Stimulated activated CD8-positive, alpha-beta memory T cell treated with anti-CD3 and anti-CD28 coated beads, Interleukin-15, amount 100 ng/mL, for 4 hours (primary cell): ENCODE results near the gene TDRD9.
"Not testable (repeated sequence)": the region's sequence is repeated elsewhere in the genome, so short reads cannot be mapped to it uniquely, and the experiment has no call there.

Source experiments
- DNase-seq, 2 donors: peaks; one replicate each; pipeline ENCODE4 v3.0.0-alpha.2; 2020; ENCODE audit warnings: low read depth in 2 of 2

TDRD9 gene

DNA sequence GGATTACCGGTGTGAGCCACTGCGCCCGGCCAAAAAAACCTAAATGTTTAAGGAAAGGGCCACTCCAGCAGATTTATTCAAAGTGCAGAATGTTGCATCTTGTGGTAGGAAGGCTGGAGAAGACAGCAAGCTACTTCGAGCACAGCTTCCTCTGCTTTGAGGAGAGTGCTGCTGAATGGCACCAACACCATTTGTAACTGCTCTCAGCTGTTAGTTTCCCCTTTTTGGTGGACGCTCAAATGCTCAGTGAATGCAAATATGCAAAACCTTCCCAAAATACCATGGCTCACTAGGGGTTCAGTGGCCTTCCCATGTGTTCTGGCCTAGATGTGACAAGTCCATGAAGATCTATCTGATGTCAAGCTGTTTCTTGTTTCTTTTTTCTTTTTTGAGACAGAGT lies 2.9 kb upstream of the TDRD9 start:
- no peak for DNase-seq

DNA sequence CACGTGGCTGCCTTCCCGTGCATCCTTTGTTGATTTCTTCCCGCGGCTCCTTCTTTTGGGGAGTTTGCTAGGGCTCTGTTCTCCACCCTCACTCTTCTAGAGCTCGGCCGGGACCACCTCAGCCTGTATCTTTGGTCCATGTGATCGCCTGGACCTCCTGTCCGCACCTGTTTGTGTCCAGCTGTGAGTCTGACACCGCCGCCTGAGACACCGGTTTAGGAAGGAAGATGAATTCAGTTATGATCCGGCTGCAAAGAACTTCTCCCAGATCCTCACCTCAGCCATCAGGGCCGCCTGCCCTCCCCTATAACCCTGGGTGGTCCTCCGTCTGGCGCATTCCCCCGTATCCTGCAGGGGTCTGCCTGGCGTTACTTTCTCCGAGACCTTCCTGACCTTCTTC lies 690 bp upstream of the TDRD9 start:
- DNase-seq, result no peak

DNA sequence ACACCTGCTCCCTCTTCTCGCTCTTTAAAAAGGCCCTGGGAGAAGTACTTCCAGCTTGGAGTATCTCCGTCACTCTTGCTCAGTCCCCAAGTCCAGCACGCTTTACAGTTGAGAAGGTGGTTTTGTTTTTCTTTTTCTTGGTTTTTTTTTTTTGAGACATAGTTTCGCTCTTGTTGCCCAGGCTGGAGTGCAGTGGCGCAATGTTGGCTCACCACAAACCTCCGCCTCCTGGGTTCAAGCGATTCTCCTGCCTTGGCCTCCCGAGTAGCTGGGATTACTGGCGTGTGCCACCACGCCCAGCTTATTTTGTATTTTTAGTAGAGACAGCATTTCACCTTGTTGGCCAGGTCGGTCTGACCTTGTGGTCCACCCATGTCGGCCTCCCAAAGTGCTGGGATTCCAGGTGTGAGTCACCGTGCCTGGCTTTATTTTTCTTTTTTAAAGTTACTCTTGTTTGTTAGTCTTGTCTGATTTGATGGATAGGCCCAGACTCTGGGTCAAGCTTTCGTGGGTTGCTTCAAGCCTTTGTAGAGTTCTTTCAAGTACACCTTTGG lies 1.9 kb downstream of the TDRD9 start:
- no peak for DNase-seq

DNA sequence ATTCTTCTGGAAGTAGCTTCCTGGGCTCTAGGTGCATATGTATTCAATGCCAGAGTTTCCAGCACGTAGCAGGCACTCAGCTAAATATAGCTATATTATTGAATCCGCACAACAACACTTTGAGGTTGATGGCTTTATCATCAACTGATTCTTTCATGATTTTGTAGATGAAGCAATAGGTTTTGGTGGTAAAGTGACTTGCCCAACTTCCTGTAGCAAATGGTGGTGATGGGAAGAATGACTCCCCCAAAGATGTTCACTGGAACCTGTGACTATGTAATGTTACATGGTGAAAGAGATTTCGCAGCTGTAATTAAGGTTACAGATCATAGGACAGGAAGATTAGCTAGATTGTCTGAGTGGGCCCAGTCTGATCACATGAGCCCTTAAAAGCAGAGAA lies 3.2 kb downstream of the TDRD9 start:
- DNase-seq, result no peak

DNA sequence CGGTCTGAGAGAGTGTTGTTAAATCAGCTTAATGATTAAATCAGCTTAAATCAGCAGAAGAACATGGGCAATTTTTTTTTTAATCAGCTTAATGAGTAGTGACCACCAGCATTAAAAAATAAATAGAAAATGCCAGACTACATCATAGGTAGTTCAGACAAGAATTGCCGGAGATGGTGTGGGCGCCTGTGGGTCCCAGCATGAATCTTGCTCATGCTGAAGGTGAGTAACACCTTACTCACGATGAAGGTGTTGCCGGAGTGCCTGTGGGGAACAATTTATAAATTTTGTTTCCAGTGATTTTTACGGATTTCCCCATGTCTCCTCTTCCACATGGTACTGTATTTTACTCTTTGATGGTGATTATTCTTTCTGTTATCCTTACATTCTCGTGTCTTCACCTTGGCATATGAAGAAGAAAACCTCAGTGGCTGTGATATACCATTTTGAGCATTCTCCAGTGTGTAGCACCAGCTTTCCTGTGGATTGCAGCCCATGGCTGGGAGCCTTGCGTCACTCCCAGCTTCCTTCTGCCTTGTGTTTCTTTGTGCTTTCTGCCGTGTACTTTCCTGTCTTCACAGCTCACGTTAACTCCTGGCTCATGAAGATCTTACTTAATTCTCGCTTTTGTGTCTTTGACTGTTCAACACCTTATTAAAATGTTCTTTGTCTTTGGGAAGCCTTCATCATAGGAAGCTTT lies 4.7 kb downstream of the TDRD9 start:
- no peak for DNase-seq

DNA sequence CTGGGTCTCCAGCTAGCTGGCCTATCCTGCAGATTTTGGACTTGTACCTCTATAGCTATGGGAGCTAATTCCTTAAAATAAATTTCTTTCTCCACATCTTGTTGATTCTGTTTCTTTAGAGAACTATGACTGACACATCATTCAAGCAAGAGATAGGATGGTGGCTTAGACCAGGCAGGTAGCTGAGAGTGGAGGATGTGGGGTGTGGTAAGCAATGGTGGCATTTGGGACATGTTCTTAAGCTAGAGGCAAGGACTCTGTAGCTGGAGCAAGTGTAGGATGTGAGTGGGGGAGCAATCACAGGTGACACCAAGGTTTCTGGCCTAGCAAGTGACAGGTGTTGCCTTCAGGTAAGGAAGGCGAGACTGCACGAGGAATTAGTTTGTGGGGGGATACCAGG lies 6.8 kb downstream of the TDRD9 start:
- no peak for DNase-seq

DNA sequence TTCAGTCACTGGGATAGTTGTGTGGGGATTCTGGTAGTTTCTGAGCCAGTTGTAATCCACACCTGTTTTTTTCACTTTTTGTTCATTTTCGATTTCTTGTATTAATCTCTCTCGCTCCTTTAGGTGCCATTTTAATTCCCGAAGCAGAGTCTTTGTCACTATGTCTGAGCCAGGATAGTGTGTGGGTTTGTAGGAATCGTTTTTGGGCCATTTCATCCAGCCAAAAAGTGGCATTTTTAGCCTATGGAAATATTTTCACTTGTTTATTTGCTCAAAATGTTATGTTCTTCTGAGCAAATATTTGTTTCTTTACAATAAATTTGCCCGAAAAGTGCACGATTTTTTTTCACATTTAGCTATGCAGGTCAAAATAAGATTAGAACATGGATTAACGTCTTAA lies 13.2 kb downstream of the TDRD9 start:
- no peak for DNase-seq

DNA sequence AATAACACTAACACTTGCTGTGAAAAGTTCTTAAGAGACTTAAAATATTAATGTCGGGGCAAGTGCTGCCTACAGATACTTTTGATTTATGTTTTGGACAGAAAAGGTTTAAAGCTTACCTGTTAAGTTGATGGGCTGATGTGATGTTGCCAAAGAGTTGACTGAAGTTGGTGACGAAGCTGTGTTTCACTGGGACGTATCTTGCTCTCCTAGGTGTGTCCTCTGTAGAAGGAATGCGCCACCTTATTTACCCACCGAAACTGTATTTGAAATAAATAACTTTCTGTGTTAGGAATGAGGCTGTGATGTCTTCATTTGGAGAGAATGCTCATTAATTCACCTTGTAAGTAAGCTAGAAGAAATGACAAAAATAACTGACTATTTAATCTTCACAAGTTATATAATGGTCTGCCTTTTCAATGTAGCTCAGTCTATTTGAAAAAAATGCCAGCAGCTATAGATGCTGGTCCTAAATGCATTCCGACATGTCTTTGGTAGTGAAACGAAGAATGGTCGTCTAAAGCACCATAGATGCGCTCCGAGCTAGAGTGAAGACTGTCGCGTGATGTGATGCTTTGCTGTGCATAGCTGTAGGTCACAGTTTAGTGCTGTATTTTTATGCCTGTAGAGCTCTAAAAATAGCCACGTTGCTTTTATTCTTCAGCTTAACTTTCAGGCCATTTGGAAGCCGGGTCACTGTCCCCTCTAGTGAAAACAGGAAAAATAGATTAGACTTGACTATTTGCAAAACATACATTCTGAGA lies 13.9 kb downstream of the TDRD9 start, which contains the start of gene RD3L:
Gene RD3L, minus strand, starts transcription at position 557 of the 764 bp plus-strand sequence. CDS start 834 bp downstream, outside the sequence.
- no peak for DNase-seq

DNA sequence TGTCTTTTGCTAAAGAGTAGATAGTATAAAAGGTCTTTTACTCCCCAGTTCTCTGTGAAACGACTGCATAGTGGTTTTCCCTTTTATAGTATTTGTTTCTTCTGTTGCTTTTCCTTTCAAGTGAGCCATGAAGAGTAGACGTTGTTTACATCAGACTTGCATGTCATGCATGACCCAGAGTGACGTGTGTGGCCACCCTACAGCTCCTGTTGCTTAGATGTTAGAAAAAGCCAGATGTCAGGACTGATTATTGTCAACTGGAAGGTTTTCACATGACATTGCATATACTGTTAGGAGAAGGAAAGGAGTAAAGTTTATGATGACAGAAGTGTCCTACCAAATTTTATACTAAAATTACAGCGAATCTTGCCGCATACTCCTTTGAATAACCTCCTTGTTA lies 15.4 kb downstream of the TDRD9 start:
- no peak for DNase-seq

DNA sequence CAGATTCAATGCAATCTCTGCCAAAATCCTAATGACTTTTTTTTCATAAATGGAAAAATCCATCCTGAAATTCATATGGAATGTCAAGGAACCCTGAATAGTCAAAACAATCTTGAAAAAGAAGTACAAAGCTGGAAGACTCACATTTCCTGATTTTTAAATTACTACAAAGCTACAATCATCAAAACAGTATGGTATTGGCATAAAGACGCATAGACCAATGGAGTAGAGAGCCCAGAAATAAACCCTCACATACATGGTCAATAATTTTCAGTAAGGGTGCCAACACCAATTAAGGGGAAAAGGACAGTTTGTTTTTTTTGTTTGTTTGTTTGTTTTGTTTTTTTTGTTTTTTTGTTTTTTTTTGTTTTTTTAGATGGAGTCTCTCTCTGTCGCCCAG lies 18.7 kb downstream of the TDRD9 start:
- DNase-seq, result no peak

DNA sequence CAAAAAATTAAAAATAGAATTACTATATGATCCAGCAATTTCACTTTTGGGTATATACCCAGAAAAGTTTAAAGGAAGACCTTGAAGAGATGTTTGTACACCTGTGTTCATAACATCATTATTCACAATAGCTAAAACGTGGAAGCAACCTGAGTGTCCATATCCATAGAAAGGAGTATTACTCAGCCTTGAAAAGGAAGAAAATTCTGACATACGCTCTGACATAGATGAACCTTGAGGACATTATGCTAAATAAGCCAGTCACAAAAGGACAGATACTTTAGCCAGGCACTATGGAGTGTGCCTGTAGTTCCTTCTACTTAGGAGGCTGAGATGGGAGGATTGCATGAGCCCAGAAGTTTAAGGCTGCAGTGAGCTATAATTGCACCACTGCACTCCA lies 20.2 kb downstream of the TDRD9 start:
- no peak for DNase-seq

DNA sequence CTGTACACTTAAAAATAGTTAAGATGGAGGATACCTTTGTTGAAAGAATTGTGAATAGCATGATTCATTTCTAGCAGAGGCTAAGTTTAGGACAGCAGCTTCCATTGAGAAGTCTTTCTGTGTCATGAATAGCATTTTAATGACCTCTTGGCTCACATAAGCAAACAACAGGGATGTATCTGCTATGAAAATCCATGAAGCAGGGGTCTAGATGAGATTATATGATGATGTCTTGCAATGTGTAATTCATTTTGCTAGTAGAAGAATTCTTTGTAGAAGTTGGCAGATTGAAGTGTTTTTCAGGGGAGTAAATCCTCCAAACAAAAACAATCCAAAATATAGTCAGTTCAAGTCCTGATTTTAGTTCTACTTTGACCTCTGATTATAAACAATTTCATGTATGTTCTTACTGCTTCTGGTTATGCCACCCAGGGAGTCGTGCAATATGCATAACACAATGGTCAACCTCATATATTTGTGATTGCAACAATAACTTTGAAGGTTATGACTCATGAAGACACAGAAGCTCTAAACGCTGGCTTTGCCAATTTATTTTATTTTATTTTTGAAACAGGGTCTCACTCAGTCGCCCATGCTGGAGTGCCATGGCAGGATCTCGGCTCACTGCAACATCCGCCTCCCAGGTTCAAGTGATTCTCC lies 21.0 kb downstream of the TDRD9 start:
- DNase-seq, result no peak

DNA sequence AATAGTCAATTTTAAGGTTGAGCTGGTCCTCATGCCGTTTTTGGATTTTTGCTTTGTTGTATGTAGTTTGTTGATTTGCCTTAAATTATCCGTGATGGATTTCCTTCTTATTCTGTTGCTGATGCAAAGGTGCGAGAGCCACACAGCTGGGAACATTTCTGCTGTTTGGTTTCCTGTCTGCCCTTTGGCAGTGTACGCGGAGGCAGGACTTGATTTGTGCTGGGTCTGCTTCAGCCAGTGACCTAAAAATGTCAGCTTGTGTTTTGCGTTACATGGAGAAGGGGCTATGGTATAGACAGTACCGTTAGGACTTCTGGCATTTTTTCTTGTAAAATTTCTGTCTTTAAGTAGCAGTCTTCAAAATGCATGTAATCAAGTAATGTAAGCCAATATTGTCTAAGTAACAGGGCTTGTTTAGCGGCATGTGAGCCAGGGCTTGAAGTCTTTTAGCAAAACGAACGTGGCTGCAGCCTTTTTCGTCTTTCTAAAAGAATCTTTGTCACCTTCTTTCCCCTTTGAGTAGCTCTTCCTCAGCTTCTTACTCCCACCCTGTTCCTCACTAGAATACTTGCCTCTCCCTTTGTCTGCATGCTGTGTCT lies 32.3 kb downstream of the TDRD9 start:
- no peak for DNase-seq

DNA sequence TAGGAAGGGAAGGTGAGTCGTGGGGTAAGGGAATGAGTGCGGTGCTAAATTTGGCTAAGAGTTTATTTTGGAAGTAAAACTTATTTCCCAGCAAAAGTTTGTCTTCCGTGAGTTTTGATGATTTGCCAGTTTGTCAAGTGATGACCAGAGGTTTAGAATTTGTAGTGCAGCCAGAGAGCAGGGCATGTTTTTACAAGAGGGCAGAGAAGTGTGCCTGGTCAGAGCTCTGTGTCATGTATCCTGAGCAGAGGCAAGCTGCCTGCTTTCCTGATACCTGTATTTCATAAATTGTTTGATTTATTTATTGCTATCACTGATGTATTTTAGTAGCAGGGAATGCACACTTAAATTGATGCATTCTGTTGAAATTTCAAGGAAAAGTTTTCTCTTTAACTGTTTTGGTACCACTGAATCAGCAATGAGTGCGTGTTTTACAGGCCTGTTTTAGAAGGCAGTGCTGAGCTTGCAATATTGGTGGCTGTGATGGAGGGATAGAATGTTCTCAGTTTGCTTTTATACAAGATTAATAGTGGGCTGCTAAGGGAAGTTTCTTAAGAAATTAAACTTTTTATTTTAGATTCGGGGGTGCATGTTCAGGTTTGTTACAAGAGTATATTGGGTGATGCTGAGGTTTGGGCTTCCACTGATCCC lies 33.8 kb downstream of the TDRD9 start:
- no peak for DNase-seq

DNA sequence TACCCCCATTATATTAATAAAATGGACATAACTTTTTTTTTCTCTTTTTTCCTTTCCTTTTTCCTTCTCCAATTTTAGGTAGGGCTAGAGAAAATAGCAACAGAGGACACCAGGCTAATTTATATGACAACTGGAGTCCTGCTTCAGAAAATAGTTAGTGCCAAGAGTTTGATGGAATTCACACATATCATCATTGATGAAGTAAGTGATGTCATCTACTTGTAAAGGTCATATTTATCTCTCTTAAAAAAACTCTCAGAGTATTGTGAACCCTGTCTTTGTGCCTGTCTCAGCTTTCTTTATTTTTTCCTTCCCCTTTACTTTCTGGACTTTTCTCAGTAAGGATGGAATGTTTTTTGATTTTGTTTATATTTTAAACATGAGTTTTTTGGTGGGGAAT lies 38.4 kb downstream of the TDRD9 start:
- DNase-seq, result no peak

DNA sequence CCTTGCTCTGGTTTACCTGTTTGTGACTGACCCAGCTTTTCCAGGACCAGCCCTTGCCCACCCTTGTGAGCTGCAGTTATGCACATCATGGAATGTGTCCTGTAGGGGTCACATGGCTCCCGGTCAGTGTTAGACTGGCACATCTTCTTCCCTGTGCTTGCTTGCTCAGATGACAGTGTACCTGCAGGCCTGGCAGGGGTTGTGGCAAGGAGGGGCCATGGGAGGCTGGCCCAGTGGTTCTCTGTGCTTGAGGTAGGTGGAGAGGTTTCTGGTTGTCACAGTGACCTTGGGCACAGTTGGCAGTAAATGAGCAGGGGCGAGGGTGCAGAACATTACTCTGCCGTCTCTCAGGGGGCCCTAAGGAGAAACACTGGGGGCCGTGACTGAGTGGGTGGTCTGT lies 41.7 kb downstream of the TDRD9 start:
- DNase-seq, result no peak

DNA sequence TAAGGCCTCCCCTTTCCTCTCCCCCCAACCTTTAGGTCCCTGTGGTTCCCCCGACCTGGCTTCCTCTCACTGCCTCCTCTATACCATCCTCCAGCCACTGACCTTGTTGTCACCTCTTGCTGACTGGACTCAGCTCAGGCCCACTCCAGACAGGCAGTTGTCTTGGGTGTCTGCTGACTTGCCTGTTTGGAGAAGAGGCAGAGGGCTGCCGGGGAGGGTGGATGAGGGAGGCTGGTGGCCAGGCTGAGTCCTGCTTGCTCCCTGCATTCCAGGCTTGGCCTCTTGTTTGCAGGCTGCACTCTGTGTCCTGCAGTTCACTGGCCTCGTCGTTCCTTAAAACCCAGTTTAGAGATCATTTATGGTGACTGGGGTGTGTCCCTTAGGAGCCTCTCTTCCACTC lies 45.1 kb downstream of the TDRD9 start:
- DNase-seq, result no peak

DNA sequence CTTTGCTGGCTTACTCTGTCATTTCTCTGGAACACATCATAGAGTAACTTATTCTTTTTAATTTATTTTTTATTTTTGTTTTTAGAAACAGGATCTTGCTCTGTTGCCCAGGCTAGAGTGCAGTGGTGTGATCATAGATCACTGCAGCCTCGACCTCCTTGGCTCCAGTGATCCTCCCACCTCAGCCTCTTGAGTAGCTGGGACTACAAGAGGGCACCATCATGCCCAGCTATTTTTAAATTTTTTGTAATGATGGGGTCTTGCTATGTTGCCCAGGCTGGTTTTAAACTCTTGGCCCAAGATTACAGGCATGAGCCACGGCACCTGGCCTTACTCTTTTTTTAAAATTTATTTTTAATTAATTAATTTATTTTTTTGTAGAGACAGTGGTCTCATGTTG lies 46.3 kb downstream of the TDRD9 start:
- DNase-seq, result no peak

DNA sequence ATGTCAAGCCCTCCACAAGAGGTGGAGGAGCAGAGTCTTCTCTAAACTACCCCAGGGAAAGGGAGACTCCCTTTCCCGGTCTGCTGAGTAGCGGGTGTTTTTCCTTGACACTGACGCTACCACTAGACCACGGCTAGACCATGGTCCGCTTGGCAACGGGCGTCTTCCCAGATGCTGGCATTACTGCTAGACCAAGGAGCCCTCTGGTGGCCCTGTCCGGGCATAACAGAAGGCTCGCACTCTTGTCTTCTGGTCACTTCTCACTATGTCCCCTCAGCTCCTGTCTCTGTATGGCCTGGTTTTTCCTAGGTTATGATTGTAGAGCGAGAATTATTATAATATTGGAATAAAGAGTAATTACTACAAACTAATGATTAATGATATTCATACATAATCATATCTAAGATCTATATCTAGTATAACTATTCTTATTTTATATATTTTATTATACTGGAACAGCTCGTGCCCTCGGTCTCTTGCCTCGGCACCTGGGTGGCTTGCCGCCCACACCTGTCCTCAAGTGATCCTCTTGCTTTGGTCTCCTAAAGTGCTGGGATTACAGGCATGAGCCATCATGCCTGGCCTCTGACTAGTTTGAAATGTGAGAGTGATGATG lies 52.5 kb downstream of the TDRD9 start:
- DNase-seq, result not testable (repeated sequence)

DNA sequence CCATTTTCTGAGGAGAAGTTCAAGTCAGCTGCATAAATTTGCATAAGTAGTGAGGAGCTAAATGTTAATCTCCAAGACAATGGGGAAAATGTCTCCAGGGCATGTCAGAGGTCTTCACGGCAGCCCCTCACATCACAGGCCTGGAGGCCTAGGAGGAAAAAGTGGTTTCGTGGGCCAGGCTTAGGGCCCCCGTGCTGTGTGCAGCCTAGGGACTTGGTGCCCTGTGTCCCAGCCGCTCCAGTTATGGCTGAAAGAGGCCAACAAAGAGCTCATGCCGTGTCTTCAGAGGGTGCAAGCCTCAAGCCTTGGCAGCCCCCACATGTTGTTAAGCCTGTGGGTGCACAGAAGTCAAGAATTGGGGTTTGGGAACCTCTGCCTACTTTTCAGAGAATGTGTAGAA lies 55.9 kb downstream of the TDRD9 start:
- DNase-seq, result no peak

DNA sequence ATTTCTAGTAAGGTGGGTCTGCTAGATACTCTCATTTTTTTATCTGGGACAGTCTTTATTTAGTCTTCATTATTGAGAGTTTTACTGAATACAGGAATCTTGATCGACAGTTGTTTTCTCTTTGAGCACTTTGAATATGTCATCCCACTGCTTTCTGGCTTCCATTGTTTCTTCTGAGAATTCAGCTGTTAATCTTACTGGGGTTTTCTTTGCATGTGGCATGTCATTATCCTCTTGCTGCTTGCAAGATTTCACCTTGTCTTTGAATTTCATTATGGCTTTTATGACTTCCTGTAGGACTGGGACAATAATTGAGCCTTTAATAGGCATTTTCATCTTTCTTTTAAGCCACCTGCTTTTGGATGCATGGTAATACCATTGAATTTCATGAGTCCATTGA lies 60.8 kb downstream of the TDRD9 start:
- no peak for DNase-seq
